Testis (tissue), 2 donors: ENCODE results near the gene KCNC2.

Experiments used
- CTCF ChIP-seq, 3 experiments: fragments of 450-650 bp in 2 of 3; fragments of 200-600 bp in 1 of 3; sonication (generic) in 1 of 3; IDR thresholded peaks; one replicate each; pipeline ENCODE4 v1.5.1; 2016 to 2019; ENCODE audit warnings: antibody characterized with exemption in 3 of 3, mild to moderate bottlenecking in 2 of 3, moderate library complexity in 1 of 3
- POLR2A ChIP-seq: fragments of 450-650 bp; IDR thresholded peaks from one replicate; pipeline ENCODE4 v1.6.1; 2017; ENCODE audit warnings: antibody characterized with exemption, mild to moderate bottlenecking, moderate library complexity

- TF ChIP-seq CTCF (IDR thresholded peaks at IDR 0.05) (no peak), POLR2A (no peak)
These were observed 30.3 kb upstream of the KCNC2 start for GRCh38 chr12:75239987-75240386.
